Occipital lobe (tissue), 2 donors: ENCODE results near the gene STK25. TPM values are rescaled to one million over a fixed set of nuclear protein-coding genes. Genes with fewer than 3 reads are reported as not detected.

Experiments used
- DNase-seq: peaks from one replicate; lab custom pipeline; 2025; lab: John Stamatoyannopoulos, UW
- total RNA-seq: library from RNA; depleted of rRNA; stranded (reverse); fragments of >200 nt; gene quantifications from one replicate; pipeline ENCODE4 v1.2.3, GENCODE V29; 2014

Gene STK25
- total RNA-seq, 1 donor from 2014 or later = 160 TPM

DNA sequence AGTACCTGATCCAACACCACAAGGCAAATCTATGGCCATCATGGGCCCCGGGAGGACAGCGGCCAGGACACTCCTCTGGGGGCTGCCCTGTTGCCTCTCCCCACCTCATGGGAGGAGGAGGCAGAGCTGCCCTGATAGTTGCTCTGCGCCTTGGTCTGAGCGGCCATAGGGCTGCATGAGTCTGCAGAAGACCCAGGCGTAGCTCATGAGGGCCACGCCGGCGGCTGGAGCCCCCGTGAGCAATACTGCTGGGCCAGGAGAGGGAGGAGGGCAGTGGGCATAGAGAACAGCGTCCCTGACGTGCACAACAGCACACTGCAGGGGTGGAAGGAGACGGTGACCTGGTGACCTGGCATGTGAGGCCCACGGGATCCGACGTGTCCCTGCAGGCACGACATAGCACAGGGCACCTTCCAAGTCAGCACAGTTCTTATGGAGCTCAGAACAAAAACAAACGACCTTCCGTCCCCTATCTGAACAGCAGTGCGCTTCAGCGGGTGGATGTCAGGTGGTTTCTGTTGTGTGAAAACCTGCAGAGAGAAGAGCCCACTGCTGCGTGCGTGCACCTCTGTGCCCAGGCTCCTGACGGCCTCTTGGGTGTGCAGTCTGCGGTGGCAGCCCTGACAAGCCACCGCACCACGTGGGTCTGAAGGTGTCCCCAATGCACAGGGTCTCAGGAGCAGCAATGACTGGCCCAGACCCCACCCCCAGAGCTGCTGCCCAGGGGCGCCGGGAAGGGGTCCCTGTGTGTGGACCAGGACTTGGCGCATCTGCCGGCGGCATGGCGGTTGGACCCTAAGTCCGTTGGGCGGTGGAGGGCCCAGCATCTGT is 13.0 kb downstream of the STK25 start:
- DNase-seq = no peak

DNA sequence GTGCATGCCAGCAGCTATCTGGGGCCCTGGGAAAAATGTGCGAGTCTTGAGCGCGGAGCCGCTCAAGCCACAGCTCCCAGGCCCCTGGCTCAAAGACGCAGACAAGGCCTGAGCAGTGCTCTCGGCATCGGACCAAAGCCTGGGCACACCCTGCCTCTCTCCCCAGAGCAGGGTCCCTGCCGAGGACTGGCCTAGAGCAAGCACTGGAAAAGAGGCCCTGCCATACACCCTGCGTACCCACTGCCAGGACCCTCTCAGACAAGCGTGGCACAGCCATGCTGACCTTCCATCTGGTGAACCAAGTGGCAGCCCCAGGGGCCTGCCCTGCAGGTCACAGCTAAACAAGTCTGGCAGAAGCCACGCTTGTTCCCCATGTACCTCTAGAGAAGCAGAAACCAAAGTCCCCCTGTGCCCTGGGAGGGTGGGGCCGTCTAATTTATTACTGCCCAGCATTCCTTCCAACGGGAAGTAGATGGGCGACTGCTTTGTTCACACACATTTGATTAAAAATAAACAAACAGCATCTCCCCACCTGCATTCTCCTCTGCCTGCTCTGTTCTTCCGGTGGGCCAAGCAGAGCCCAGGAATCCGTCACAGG is 14.0 kb downstream of the STK25 start:
- DNase-seq = no peak

DNA sequence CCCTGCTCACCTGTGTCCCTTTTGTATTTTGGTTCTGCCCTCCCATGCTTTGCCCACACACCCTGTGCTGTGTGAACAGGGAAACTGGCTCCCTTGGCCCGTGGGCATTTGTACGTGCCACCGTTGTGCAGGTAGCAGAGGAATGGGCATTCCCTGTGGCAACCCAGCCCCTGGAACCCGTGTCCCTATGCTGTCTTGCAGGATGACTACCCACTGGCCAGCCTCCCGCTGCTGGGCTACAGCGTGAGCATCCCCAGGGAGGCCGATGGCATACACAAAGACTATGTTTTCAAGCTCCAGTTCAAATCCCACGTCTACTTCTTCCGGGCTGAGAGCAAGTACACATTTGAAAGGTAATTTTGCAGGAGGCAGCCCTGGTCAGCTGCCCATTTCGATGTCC is 15.3 kb downstream of the STK25 start:
- DNase-seq = no peak

DNA sequence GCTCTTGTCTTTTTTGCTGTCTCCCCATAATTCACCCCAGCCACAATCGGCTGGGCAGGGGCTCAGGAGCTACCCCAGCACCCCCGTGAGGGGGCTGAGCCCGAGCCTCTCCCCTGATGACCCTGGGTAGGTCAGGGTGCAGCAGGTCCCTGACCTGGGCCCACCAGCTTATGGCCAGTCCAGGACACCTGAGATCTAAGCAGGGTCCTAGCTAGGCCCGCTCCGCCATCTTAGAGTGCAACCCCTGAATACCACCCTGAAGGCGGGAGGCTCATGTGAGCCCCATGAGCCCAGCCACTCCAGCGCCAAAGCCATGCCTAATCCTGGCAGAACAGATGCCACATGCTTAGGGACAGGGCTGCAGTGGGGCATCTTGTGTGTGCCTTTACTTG is 16.2 kb downstream of the STK25 start:
- no peak for DNase-seq

DNA sequence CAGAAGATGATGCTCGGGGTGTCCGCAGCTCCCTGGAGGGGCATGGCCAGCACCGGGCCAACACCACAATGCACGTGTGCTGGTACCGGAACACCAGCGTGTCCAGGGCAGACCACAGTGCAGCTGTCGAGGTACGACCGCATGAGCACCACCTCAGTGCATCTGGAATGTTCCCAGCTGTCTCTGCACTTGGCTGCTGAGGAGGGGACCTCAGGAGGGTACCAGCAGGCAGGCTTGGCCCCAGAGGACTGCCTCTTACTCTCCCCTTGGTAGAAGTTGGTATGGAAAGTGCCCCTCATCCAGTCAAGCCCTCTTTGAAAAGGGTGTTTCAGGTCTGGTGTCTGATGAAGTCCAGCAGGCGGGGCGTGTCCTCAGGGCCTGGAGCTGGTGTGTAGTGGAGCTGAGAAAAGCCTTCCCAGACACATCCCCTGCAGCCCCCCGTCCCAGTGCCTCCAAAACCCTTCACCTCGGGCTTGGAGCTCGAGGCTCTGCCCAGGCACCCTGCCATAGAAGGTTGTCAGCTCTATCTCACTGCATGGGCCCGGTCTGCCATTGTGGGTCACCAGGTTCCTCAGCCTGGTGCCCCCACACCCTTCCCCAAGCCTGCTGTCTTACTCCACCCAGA is 16.7 kb downstream of the STK25 start:
- no peak for DNase-seq

DNA sequence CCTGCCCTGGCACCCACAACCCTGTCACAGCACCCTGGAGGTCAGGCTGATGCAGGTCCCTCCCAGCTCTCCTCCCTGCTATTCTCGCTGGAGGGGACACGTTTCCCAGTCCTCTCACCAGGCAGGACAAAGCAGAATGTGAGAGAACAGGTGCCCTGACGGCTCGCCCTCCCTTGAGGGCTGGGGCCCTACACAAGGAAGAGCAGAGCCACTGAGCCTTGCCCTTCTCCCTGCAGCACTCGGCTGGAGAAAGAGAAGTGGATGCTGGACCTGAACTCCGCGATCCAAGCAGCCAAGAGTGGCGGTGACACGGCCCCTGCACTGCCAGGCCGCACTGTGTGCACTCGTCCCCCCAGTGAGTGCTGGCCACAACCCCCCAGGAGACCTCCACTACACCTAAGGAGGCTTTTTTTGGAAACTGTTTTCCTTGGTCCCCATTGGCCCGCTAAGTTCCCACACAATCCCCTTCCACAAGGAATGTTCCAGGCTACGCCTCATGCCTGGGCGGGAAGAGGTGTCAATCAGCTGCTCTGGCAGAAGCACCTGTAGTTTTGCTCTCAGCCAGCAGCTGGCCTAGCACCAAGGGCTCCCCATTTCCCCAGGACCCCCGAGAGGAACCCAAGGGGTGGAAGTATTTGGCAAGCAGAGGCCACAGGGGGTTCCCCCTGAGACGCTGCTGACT is 17.4 kb downstream of the STK25 start:
- no peak for DNase-seq

DNA sequence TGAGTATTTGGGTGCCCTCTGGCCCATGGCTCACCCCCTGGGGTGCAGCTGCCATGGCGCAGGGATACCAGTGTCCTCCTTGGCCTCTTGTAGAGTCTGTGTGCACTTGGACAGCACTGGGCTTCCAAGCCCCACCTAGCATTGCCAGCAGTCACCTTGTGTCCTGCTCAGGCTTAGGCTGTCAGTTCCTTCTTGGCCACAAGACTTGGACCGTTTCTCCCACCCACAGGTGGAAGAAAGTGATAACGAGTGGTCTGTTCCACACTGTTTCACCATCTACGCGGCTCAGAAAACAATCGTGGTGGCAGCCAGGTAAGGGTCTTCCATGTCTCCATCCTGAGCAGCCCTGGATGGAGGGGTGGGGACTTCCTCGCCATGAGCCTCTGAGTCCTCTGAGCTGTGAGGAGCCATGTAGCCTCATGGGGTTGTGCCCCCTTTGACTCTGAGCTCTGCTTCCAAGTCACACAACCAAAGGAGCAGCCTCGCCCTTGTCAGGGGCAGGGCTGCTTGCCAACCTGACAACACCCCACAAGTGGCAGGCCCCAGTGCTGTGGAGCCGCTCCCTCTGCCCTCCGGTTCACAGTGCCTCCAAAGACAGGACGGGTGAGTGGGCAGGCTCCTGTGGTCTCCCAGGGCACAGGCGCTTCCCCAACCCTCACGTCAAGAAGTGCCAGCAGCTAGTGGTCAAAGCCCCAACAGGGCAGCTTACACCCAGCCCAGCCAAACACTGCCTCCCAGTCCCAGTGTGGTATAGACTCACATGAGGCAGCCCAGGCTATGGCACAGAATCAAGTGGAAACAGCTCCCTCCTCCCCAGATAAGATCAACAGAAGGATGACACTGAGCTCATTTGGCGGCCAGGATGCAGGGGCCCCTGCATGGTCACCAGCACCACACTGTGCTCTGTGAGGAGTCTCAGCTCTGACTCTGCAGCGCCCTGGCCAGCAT is 18.4 kb downstream of the STK25 start:
- no peak for DNase-seq

DNA sequence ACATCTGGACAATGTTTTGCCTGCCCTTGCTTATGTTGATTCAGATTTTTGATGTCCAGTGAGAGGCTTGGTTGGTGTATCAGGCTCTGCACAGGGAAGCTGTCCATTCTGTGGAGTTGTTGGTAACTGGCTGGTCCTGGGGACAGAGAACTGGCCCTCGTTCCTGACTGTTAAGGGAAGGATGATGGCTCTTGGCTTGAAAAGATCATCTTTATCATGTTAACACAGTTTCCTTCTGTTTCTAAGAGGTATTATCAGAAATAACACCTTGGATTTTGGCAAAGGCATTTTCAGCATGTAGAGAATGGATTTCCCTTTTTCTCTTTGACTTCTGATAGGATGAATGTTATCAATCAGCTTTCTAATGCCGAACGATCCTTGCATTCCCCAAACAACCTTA is 19.3 kb downstream of the STK25 start:
- no peak for DNase-seq

DNA sequence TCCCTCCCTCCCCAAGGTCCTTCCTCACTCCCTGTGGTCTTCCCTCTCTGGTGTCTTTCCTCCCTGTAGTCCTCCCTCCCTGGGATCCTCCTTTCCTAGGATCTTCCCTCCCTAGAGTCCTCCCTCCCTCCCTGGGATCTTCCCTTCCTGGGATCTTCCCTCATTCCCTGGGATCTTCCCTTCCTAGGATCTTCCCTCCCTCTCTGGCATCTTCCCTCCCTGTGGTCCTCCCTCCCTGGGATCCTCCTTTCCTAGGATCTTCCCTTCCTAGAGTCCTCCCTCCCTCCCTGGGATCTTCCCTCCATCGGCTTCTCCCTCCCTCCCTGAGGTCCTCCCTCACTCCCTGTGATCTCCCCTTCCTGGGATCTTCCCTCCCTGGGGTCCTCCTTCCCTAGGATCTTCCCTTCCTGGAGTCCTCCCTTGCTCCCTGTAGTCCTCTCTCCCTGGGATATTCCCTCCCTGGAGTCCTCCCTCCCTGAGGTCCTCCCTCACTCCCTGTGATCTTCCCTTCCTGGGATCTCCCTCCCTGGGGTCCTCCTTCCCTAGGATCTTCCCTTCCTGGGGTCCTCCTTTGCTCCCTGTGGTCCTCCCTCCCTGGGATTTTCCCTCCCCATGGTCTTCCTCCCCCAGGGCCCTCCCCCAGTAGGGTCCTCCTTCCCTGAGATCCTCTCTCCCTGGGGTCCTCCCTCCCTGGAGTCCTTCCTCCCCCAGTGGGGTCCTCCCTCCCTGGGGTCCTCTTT is 23.0 kb downstream of the STK25 start:
- no peak for DNase-seq

DNA sequence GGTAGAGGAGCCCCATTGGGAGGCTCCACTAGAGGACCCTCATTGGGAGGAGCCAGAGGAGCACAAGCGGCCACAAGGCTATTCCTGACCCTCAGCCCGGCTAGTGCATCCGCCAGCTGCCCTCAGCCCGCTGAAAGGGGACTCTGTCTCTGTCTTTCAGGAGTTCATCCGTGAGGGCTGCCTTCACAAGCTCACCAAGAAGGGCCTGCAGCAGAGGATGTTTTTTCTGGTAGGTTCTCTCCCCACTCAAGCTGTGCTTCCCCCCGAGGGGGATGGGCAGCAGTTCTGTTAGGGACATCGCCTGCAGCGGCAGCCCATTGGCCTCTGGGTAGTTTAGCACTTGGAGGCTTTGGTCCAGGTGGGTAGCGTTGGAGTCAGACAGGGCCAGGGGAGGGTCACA is 25.1 kb downstream of the STK25 start:
- no peak for DNase-seq

DNA sequence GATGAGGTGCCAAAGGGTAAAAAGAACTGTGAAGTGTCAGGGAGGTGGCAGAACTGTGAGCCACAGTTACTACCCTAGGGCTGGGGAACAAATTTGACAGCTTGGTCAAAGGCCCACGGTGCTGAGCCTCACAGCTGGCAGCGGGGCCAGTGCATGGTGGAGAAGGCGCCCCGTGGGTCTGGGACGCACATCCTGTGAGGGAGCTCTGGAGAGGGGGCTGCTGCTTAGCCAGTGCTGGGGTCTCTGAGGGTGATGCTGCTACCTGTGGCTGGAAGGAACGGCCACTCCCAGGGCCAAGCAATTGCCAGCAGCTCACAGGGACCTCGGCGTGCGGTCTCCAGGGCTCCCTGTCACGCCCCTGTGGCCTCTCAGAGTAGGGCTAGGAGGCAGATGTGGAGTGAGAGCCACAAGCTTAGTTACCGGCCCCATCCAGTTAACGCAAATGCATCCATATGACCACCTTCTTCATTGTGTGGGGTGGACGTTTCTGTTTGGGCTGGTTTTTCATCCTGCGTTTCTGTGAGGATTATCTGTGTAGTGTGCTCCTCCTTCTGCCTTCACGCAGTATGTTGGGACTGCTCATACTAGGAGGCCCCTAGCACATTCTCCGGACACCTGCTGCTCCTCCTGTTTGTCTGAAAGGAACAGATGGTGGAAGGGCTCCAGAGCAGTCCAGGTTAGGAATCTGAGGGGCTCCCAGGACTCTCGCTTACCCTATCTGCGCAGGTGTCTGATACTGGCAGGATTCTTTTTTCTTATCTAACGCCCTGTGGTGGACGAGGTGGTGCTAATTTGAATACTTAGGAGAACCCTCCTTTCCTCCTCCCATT is 26.0 kb downstream of the STK25 start:
- no peak for DNase-seq

DNA sequence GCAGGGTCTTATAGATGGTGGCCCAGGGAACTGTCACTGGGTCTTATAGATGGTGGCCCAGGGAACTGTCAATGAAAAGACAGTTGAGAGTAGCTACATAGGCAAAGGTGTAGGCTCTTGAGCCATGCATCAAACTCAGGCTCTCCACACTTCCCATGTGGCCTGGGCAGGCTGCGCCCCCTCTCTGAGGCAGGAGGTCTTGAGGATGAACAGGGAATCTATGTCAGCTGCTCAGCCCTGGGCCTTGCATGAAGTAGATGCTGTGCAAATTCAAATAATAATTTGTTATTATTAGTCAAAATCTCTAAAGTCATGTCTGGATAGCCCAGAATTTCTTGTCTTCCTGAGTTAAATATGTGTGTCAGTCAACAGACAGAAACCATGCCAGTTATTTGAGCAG is 26.7 kb downstream of the STK25 start:
- DNase-seq = no peak

DNA sequence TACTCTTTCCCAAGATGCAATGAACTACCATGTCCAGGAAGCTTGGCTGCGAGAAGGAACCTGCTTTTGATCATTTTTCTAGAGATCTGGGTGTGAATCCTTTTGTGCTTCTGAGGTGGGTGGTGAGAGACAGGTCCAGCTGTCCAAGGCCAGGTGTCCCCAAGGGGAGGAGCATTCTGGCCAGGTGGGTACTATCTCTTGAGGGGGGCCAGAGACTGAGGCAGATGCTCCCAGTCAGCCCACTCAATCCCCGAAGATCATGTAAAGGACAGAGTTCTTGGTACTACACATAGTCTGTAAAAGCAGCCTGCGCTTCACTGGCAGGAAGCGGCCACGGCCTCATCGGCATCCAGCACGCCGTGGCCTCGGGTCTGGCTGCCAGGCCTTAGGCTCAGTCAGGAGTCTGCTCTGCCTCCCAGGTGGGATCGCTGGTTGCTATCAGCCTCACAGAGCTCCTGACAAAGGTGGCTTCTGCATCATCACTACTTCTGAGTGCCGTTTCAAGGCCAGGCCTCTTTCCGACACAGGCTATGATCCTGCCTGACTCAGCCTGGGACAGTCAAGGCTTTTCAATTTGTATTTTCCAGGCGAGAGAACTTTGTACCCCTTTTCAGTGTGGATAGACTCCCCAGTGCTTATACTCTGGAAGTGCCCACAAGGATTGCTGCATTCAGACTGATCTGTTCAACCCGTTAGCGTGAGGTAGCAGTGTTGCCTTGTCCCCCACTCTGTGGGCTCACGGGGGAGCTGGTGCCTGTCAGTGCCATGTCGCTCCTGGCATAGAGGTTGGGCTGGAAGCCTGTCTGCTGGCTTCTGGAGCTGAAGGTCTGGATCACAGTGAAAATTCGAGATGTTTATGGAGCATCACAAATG is 29.1 kb downstream of the STK25 start:
- no peak for DNase-seq

DNA sequence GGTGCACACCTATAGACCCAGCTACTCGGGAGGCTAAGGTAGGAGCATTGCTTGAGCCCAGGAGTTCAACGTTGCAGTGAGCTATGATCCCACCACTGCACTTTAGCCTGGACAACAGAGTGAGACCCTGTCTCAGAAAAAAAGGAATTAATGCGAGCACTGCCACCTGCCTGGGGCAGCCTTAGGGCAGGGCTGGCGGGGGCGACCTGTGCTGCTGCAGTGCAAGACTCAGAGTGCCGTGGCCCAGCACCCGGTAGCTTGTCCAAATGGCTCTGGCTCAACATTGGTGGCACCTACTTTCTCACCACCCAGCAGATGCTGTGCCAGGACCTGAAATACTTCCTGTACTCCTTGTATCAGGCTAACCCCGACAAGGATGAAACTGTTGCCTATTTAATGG is 30.2 kb downstream of the STK25 start:
- no peak for DNase-seq

DNA sequence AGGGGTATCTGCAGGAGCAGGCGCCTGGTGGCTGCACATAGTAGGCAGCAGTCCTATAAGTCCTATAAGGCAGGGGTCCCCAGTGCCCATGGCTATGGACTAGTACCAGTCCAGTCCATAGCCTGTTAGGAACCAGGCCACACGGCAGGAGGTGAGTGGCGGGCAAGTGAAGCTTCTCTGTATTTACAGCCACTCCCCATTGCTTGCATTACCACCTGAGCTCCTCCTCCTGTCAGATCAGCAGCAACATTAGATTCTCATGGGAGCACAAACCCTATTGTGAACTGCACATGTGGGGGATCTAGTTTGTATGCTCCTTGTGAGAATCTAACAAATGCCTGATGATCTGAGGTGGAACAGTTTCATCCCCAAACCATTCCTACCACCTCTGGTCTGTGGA is 33.1 kb downstream of the STK25 start:
- DNase-seq = no peak

DNA sequence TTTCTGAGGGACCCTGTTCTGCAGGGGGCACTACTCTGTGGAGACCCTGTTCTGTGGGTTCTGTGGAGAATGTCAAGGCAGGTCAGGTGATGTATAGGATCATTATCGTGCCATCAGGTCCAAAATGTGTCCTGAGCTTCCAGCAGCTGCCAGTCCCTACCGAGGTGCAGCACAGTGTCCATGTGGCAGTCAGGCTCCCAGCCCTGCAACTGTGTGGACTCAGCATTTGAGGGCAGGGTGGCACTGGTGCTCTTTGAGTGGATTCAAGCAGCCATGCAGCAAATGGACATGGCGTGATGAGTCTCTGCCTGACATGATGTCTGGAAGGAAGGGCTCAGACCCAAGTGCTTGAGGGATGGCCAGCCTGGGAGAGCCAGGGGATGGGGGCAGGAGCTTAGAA is 35.0 kb downstream of the STK25 start:
- no peak for DNase-seq

DNA sequence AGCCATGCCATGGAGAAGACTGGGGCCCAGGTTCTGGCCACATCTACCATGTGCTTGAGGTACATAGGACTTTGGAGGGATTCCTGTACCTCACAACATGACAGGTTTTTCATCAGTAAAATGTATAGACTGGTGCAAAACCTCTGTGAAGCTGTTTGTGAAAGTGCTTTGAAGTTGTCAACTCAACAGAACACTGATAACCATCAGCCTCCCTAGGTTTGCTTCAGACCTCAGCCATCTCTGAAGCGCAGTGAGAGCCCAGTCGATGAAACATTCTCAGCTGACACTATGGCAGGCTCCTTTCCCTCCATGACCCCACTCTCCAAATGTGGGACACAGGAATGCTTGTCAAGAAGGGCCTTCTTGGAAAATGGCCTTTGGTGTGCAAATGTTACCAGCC is 38.6 kb downstream of the STK25 start:
- DNase-seq = no peak

DNA sequence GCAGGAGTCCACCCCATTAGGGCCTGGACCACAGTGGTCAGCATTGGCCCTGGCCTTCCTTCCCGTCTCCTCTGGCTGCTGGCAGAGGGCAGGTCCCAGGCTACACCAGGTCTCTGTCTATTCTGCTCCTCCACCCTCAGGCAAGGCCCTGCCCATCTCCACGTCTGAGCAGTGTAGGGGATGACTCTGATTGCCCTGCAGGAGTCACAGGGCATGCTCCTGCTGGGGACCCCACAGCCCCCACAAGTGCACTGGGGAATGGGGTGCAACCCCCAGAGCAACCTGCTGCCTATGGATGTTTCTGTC is 40.0 kb downstream of the STK25 start:
- no peak for DNase-seq
